Measurements from ENCODE around the gene CXXC5. TPM values are rescaled to one million over a fixed set of nuclear protein-coding genes. Genes with fewer than 3 reads are reported as not detected.

The CXXC5 gene
- total RNA-seq, 2 donors from 2014 or later, result 57.9 to 59.5 TPM

GRCh38 chr5:139733010-139733688 is 85.0 kb downstream of the CXXC5 start:
- Histone ChIP-seq H3K27ac (no peak overlapping the region), H3K4me3 (no peak overlapping the region), H3K4me1 (peaks cover 0 to under 1% of the 10 kb centered on the region in 2 donors), H3K27me3 (no peaks in the 10 kb centered on the region), H3K9me3 (no peaks in the 10 kb centered on the region), H3K36me3 (no peaks in the 10 kb centered on the region)
- no peak for DNase-seq (ENCODE audit: low spot score)
- no peak for TF ChIP-seq CTCF (IDR thresholded peaks at IDR 0.05)

Other genes with a start within 250 kb of the CXXC5 start
- gene SPATA24, start 244.3 kb upstream of the CXXC5 start, total RNA-seq, result 10 to 100 TPM in 1 of 2 donors, 1 to 10 TPM in 1; 9.5 to 29.7 TPM
- gene DNAJC18, start 208.8 kb upstream of the CXXC5 start, total RNA-seq, result 1 to 10 TPM; 5.9 to 8.5 TPM
- 10 to 100 TPM; 30.1 to 35.4 TPM for gene ECSCR, start 185.6 kb upstream of the CXXC5 start, total RNA-seq
- not detected for gene SMIM33, start 177.3 kb upstream of the CXXC5 start, total RNA-seq
- 100 to 1,000 TPM in 1 of 2 donors, 10 to 100 TPM in 1; 80.0 to 123 TPM for gene STING1, start 165.6 kb upstream of the CXXC5 start, total RNA-seq
- gene UBE2D2, start 87.0 kb upstream of the CXXC5 start, total RNA-seq, result 10 to 100 TPM; 54.3 to 73.6 TPM
- gene PSD2, start 147.5 kb downstream of the CXXC5 start, total RNA-seq, result under 1 TPM; 0.12 to 0.19 TPM

All from right atrium auricular region (tissue), 2 donors.